Fibroblast of lung (primary cell): Measurements from ENCODE around the gene MFAP3. TPM values are rescaled to one million over a fixed set of nuclear protein-coding genes. Genes with fewer than 3 reads are reported as not detected.

Experiments used
- DNase-seq, 2 donors: peaks; one replicate each; pipeline versions ENCODE4 v3.0.0 to v3.0.0-alpha.2; 2010; ENCODE audit warnings: low read depth in 2 of 2
- H2AFZ ChIP-seq: 2 replicates; pipeline ENCODE4 v1.5.1; 2012; ENCODE audit warnings: low read length, control low read depth, inconsistent platforms
- H3K27ac ChIP-seq: 2 replicates; pipeline ENCODE4 v1.5.1; 2011; ENCODE audit warnings: low read length, control low read depth; ENCODE audit not compliant: insufficient read depth
- H3K27me3 ChIP-seq: 2 replicates; pipeline ENCODE4 v1.5.1; 2011; ENCODE audit warnings: mild to moderate bottlenecking, low read length; ENCODE audit not compliant: control insufficient read depth, insufficient read depth
- H3K36me3 ChIP-seq: 2 replicates; pipeline ENCODE4 v1.5.1; 2011; ENCODE audit warnings: low read length; ENCODE audit not compliant: control insufficient read depth, insufficient read depth
- H3K4me1 ChIP-seq: 2 replicates; pipeline ENCODE4 v1.5.1; 2011; ENCODE audit warnings: low read length; ENCODE audit not compliant: control insufficient read depth, insufficient read depth; ENCODE audit errors: extremely low read depth
- H3K4me2 ChIP-seq: 2 replicates; pipeline ENCODE4 v1.5.1; 2011; ENCODE audit warnings: low read length, control low read depth; ENCODE audit not compliant: insufficient read depth; ENCODE audit errors: extremely low read depth
- H3K4me3 ChIP-seq, 4 experiments: fragments of 200-600 bp in 1 of 4; sonication (generic) in 1 of 4; replicated peaks in 1 of 4; 2 replicates each; pipeline ENCODE4 v1.5.1; 2011 to 2016; ENCODE audit warnings: low read length in 4 of 4, low read depth in 3 of 4, mild to moderate bottlenecking in 3 of 4, control low read depth in 2 of 4, inconsistent platforms in 1 of 4, mixed read lengths in 1 of 4; ENCODE audit not compliant: insufficient read depth in 1 of 4; ENCODE audit errors: control extremely low read depth in 1 of 4
- H3K79me2 ChIP-seq: 2 replicates; pipeline ENCODE4 v1.5.1; 2012; ENCODE audit warnings: mild to moderate bottlenecking, low read length, inconsistent platforms; ENCODE audit not compliant: control insufficient read depth, insufficient read depth
- H3K9ac ChIP-seq: 2 replicates; pipeline ENCODE4 v1.5.1; 2011; ENCODE audit warnings: mild to moderate bottlenecking, low read length, control low read depth; ENCODE audit not compliant: insufficient read depth
- H3K9me3 ChIP-seq: 2 replicates; pipeline ENCODE4 v1.5.1; 2012; ENCODE audit warnings: low read depth, low read length; ENCODE audit not compliant: control insufficient read depth, insufficient read depth
- H4K20me1 ChIP-seq: 2 replicates; pipeline ENCODE4 v1.5.1; 2011; ENCODE audit warnings: low read length; ENCODE audit not compliant: control insufficient read depth, insufficient read depth; ENCODE audit errors: extremely low read depth
- EZH2 ChIP-seq: IDR thresholded peaks from 2 replicates; pipeline ENCODE4 v1.5.1; 2012; ENCODE audit warnings: low read length, control low read depth, mild to moderate bottlenecking; ENCODE audit errors: missing control alignments
- polyA plus RNA-seq, 2 donors: library from polyadenylated mRNA; depleted of rRNA in 1 of 2; stranded (reverse) in 1 of 2; unstranded in 1 of 2; fragments of >200 nt; gene quantifications; 2 replicates each; pipeline ENCODE4 v1.2.1, GENCODE V29; 2011 to 2012; ENCODE audit warnings: missing spikeins in 1 of 2
- total RNA-seq: library from RNA; depleted of rRNA; stranded (reverse); fragments of >200 nt; gene quantifications from 2 replicates; pipeline ENCODE4 v1.2.1, GENCODE V29; 2014
- TF ChIP-seq, protein P1 (sequence below), 2 donors: IDR thresholded peaks in 1 of 2; conservative IDR thresholded peaks in 1 of 2; 1 replicate in 1 of 2; 2 replicates in 1 of 2; pipeline ENCODE4 v1.5.1; 2011 to 2012; ENCODE audit warnings: low read length in 2 of 2, control low read depth in 1 of 2, inconsistent platforms in 1 of 2, low read depth in 1 of 2, mild to moderate bottlenecking in 1 of 2

MFAP3 gene
- total and polyA plus RNA-seq, 2 donors (not counting 1 experiment from before 2014, with no cell fraction given) = 62.2 to 63.3 TPM

DNA sequence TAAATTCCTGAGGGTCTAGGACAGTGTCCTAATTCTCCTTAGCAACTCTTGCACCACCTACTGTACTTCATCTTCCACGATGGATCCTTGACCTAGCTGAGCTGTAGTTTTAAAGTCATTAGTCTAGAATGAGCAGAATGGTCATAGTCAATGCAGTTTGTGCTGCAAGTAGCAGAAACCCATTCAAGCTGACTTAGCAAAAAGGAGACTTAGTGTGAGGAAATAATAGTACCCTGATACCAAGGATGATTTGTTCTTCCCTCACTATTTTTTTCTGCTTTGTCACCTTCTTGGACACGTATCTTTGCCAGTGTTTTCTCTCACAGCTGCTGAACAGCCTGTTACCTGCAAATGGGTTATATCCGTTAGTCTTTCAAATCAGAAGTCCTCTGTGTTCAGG lies 5.3 kb downstream of the MFAP3 start:
- peaks cover 2% of the 10 kb centered on the region for H3K4me1 ChIP-seq
- H3K79me2 ChIP-seq = peaks cover 32% of the 10 kb centered on the region
- TF ChIP-seq EZH2 = no peak
- TF ChIP-seq, protein P1, sequence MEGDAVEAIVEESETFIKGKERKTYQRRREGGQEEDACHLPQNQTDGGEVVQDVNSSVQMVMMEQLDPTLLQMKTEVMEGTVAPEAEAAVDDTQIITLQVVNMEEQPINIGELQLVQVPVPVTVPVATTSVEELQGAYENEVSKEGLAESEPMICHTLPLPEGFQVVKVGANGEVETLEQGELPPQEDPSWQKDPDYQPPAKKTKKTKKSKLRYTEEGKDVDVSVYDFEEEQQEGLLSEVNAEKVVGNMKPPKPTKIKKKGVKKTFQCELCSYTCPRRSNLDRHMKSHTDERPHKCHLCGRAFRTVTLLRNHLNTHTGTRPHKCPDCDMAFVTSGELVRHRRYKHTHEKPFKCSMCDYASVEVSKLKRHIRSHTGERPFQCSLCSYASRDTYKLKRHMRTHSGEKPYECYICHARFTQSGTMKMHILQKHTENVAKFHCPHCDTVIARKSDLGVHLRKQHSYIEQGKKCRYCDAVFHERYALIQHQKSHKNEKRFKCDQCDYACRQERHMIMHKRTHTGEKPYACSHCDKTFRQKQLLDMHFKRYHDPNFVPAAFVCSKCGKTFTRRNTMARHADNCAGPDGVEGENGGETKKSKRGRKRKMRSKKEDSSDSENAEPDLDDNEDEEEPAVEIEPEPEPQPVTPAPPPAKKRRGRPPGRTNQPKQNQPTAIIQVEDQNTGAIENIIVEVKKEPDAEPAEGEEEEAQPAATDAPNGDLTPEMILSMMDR (conservative IDR thresholded peaks at IDR 0.05 in 1 of 2, IDR thresholded peaks at IDR 0.05 in 1 of 2; ENCODE audit: low read depth in 1 of 2, low read length in 2 of 2) = no peak
- H2AFZ ChIP-seq = no peak overlapping the region
- no peak overlapping the region for H3K27ac ChIP-seq
- no peak overlapping the region for H3K4me2 ChIP-seq
- no peak overlapping the region for H3K4me3 ChIP-seq
- no peaks in the 10 kb centered on the region for H3K27me3 ChIP-seq
- no peak overlapping the region for H3K9ac ChIP-seq
- H3K36me3 ChIP-seq = no peaks in the 10 kb centered on the region
- H3K9me3 ChIP-seq = no peaks in the 10 kb centered on the region
- no peak for DNase-seq
- H4K20me1 ChIP-seq = no peaks in the 10 kb centered on the region

DNA sequence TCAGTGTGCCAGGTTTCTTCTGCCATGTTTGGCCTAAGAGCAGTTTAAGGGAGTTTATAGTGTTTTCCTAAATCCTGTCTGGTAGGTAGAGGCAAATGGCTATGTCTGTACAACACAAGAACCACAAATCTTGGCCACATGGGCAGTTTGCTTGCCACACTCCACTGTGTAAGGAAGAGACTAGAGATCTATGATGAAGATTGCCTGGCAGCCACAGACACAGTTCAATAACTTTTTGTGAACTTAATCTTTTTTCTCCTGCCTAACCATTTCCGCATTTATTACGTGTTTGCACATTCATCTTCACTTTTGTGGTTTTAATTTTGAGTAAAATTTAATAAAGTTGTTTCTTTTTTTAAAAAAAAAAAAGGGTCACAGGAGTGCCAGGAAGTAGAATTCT lies 5.8 kb downstream of the MFAP3 start:
- H3K27me3 ChIP-seq = no peaks in the 10 kb centered on the region
- peaks cover 27% of the 10 kb centered on the region for H3K79me2 ChIP-seq

GRCh38 chr5:154046486-154046885 lies 7.7 kb downstream of the MFAP3 start:
- no peak for TF ChIP-seq EZH2
- TF ChIP-seq, protein P1 (conservative IDR thresholded peaks at IDR 0.05 in 1 of 2, IDR thresholded peaks at IDR 0.05 in 1 of 2; ENCODE audit: low read depth in 1 of 2, low read length in 2 of 2) = no peak
- no peak overlapping the region for H3K27ac ChIP-seq
- no peaks in the 10 kb centered on the region for H3K36me3 ChIP-seq
- H3K27me3 ChIP-seq = no peaks in the 10 kb centered on the region
- H3K4me2 ChIP-seq = no peak overlapping the region
- H3K9me3 ChIP-seq = no peaks in the 10 kb centered on the region
- no peak for DNase-seq
- H4K20me1 ChIP-seq = no peaks in the 10 kb centered on the region
- no peak overlapping the region for H3K9ac ChIP-seq
- H3K79me2 ChIP-seq = peaks cover 15% of the 10 kb centered on the region
- no peak overlapping the region for H2AFZ ChIP-seq
- no peak overlapping the region for H3K4me3 ChIP-seq
- H3K4me1 ChIP-seq = no peaks in the 10 kb centered on the region

More for the DNA sequence above, 5.8 kb downstream of the MFAP3 start:
- no peaks in the 10 kb centered on the region for H3K9me3 ChIP-seq
- no peak overlapping the region for H3K4me3 ChIP-seq
- H3K36me3 ChIP-seq = no peaks in the 10 kb centered on the region
- no peak overlapping the region for H3K4me2 ChIP-seq
- H3K4me1 ChIP-seq = no peaks in the 10 kb centered on the region
- no peaks in the 10 kb centered on the region for H4K20me1 ChIP-seq
- no peak for TF ChIP-seq EZH2
- TF ChIP-seq, protein P1 (conservative IDR thresholded peaks at IDR 0.05 in 1 of 2, IDR thresholded peaks at IDR 0.05 in 1 of 2; ENCODE audit: low read depth in 1 of 2, low read length in 2 of 2) = no peak
- H2AFZ ChIP-seq = no peak overlapping the region
- no peak overlapping the region for H3K9ac ChIP-seq
- H3K27ac ChIP-seq = no peak overlapping the region
- no peak for DNase-seq
